GM21515 (cell line): Measurements from ENCODE around the gene TOR2A.
A peak's percentile ranks its signal among the peaks of the same experiment; 100 is the strongest.
"Not testable (repeated sequence)": the region's sequence is repeated elsewhere in the genome, so short reads cannot be mapped to it uniquely, and the experiment has no call there.

ENCODE experiments used
- ATAC-seq: cut with Tn5 transposase; IDR thresholded peaks from one replicate; pipeline ENCODE4 v1.9.1; 2021; ENCODE audit not compliant: unreplicated experiment

Gene TOR2A

DNA sequence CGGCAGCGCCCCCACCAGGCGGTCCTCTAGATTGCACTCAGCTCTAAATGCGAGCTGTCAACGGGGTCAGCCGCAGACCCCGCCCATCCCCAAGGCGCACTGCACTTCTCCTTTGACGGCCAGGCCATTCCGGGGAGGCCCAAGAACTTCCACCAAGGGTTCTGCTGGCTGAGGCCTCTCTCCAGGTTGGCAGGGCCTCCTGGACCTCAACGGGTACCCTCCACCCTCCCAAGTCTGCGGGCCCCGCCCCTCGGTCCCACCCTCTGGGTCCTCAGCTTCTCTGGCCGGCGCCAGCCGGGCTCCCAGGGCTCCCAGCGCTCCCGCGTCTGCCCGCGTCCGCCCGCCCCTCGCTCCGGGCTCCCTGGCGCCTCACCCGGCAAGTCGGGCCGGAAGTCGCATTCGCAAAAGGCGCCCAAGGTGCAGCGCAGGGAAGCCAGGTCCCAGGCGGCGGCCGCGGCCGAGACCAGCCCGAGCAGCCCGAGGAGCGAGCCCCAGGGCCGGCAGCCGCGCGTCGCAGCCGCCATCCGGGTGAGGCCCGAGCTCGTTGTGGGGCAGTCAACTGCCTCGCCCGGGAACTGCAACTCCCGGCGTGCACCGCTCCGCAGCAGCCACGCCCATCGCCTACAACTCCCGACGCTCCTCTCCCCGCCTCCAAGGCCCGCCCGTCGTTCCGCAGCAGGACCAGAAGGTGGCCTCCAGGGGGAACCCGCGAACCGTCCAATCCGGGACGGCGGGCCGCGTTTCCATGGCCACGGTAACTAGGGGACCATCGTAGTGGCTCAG is at the start of gene TOR2A:
TSS of gene TOR2A (minus strand) at position 548 of the 783 bp plus-strand sequence. CDS start at position 524, 24 bp downstream.
- peak; percentile 80 for ATAC-seq

DNA sequence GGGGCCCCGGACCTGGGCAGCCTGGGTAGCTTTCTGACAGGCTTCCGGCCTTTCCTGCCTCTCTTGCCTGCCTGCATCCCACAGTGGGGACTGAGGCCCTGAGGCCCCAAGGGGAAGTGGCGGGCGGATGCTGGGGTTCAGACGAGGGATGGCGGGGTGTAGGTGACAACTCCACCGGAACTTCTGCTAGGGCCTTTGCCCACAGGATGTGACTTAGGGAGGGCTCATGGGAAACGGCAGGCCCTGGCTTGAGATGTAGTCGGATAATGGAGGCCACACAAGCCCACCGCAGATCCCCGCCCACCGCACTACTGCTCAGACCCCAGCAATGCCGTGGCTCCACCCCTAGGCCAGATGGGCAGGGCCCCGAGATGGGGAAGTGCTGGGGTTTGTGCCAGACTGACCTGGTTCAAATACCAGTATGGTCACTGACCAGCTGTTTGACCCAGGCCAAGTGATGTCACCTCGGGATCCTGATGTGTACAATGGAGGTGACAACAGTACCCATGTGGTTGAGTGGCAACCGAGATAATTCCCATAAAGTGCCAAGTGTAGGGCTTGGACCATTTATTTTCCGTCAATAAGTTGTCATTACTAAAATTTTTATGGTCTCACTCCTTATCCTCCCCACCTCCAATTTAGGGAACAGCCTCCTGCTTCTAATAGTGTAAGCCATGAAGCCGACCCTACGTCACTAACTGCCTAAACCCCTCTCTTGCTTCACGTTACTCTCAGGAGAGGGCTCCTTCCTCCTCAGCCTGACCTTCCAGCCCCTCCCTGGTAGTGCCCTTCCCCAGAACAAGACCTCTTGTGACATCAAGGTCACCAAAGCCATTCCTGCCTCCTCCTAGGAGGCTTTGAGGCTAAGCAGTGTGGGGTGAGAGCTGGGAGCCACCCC is 48.3 kb upstream of the TOR2A start:
- ATAC-seq, result no peak

DNA sequence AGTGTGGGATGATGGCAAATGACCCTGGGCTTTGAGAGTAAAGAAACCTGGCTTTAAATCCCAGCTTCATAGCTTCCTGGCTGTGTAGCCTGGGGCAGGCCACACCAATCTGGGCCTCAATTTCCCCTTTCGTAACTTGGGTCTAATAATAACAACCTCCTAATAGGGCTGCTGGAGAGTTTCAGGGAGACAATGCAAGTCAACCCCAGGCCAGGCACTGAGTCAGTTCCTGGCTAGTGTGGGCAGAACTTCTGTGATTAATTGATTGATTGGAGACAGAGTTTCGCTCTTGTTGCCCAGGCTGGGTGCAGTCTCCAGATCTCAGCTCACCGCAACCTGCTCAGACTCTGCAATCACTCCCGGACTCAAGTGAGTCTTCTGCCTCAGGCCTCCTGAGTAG is 46.7 kb upstream of the TOR2A start:
- ATAC-seq, result no peak

DNA sequence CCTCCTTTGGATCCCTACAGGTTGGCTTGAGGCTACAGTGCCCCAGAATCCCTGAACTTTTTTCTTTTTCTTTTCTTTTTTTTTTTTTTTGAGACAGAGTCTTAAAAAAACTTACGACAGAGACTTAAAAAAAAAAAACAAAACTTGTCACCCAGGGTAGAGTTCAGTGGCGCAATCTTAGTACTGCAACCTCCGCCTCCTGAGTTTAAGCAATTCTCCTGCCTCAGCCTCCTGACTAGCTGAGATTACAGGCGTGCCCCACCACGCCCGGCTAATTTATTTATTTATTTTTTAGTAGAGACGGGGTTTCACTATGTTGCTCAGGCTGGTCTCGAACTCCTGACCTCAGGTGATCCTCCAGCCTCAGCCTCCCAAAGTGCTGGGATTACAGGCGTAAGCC is 45.8 kb upstream of the TOR2A start:
- ATAC-seq, result not testable (repeated sequence)

DNA sequence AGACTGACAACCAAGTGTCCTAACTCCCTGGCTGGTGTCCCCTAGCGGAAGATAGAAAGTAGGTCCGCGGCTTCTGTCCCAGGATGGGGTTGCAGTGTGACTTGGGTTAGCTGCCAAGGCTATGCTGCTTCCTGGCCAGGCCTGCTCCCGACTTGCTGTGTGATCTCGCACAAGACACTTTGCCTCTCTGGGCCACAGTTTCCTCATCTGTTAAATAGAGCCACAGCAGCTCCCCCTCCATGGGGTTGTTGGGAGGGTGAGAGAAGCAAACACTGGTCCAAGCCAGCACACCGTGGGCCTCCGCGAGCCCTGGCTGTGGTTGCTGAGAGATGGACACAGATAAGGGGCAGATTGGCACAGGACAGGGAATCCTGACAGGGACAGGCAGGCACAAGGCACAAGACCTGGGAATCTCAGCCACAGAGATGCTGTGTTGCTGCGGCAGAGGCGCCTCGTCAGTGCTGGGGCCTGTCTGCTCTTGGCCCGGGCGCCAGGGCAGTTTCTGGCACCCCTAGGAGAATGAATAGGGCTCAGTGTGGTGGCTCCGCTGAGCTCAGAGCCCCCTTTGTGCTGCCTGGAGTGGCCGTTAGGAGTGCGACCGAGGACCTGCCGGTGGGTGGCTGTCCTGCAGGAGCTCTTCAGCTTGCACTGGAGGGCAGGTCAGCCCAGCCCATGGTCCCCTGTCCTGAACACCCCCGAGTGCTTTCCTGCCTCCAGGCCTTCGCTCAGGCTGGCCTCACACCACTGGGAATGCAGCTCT is 45.2 kb upstream of the TOR2A start:
- ATAC-seq, result no peak

DNA sequence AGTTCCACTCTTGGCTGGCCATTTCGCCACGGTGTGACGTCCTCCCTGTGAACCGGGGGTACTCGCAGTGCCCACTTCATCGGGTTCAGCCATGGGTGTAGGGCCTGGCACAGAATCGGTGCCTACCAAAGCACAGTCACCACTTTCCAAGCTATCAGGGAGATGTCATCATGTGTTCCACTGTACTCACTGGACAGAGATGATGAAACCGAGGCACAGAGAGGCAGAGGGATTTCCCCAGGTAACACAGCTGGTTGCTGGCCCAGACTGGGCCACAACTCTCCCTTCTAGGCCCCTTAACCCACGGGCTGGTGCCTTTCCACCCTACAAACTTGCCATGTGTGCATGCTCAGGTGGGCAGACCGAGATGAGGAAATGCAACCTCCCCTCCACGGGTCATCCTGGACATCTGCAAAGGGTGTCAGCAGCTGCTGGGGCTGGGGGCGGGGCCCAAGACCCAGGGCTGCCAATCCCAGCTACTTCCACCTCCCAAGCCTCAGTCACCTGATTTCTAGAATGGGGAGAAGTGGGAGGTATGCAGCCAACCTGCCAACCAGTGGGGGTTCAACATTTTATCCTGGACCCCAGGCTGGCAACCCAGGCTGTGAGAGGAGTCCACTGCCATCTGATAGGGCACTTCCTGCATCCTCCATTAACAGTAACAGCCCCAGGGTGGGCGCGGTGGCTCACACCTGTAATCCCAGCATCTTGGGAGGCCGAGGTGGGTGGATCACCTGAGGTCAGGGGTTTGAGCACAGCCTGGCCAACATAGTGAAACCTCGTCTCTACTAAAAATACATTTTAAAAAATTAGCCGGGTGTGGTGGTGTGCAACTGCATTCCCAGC is 44.3 kb upstream of the TOR2A start:
- peak; percentile 39 for ATAC-seq

DNA sequence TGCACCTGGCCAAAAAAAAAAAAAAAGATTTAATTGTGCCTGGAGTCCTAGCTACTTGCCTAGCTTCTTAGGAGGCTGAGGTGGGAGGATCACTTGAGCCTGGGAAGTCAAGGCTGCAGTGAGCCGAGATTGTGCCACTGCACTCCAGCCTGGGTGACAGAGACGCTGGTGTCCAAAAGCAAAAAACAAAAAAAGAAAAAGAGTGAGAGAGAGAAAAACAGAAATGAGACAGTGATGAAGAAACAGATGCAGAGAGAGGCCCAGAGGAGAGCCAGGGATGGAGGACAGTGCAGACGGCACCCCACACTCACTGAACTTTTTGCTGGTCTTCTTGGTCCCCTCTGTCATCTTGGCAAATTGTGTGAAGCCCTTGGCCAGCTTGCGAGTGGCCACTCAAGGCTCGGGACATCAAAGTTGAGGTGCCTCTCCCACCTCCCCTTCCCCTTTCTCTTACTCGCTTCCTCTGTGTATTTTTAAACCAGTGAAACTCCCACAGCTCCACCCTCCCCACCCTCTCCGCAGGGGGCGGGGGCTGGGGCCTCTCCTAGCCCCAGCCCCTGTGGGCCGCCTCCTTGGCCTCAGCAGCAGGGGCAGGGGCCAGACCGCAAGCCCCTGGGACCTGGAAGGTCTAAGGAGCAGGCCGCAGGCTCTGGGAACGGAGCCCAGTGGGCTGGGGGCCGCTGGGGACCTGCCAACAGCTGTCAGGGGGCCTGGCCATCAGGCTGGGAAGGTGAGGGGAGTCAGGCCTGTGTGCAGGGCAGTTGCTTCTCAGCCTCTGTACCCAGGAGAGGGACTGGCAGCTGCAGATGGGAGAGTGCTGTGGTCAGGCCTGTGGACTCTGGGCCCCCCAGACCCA is 43.4 kb upstream of the TOR2A start, which contains the start of gene SH2D3C:
TSS of gene SH2D3C (minus strand) at position 387 of the 856 bp plus-strand sequence. CDS start at position 348, 39 bp downstream.
- ATAC-seq, result peak; percentile 35

DNA sequence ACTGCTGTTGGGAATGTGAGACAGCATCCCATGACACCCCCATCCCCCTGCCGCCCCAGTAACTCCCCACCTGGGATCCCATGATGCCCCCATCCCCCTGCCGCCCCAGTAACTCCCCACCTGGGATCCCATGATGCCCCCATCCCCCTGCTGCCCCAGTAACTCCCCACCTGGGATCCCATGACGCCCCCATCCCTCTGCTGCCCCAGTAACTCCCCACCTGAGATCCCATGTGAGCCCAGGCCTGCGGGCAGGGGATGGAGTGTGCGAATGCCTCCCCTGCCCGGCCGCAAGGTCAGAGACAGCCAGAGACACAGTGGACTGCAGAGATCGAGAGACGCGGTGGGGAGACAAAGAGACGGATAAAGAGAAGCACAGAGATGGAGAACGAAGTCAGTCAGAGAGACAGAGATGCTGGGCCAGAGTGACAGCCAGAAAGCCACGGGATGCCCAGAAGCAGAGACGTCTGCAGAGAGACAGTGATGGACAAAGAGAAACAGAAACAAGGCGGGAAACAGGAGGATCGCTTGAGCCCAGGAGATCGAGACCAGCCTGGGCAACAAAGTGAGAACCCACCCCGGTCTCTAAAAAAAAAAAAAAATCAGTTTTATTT is 42.4 kb upstream of the TOR2A start:
- no peak for ATAC-seq

DNA sequence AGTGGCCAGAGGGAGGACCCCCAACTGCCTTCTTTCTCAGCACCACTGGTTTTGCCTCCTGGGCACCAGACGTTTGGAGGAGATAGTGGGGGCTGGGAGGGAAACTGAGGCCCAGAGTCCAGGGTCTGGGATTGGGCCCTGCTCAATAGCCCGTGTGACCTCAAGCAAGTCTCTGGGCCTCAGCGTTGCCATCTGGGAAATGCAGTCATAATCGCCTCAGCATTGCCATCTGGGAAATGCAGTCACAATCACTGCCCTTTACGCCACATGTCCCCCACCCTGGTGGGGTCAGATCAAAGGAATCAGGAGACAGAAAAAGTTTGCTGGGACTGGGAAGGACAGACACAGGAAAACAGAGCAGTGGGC is 41.8 kb upstream of the TOR2A start:
- no peak for ATAC-seq

DNA sequence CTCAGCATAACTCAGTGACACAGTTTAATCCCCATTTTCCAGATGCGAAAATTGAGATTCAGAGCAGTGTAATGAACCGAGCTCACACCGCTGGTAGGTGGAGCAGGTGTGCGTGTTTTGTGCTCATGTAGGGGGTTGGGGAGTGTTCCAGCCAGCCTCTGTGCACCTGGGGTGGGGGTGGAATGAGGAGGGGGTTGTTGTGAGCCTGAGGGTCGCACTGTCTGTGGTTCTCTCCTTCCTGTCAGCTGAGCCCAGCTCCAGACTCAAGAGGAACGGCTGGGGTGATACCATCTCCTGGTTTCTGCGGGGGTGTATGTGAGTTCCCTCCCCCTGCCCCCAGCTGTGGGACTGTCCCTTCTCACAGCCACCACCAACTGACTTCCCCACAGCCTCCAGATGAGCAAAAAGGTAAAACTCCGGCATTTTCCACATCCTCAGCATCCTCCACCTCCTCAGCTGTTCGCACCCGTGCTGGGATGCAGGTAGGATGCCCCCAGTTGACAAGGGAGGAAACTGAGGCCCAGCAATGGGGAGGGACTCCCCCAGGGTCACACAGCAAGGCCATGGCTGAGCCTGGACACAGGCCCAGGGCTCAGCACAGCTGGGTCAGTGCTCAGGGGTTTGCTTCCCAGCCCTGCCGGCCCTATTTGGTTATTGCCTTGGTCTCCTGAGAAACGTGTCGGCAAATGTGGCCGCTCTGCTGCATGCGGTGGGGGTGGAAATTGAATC is 41.3 kb upstream of the TOR2A start:
- ATAC-seq, result peak; percentile 35

DNA sequence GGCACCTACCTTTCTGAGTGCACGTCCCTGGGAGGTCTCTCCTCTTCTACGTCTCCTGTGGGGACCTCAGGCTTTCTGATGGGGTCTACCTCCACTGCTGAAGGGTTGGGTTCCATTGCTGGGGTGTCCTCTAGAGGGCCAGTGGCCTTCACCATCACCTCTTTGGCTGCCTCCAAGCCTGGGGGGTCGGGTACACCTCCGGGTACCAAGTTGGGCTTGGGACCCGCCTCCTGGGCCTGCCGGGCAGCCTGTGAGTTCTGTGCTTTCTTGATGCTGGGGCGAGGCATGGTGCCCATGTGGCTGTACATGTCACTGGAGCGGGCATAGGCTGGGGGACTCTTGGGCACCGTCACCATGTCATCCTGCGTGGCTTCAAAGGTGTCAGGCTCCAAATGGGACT is 38.9 kb upstream of the TOR2A start:
- no peak for ATAC-seq

DNA sequence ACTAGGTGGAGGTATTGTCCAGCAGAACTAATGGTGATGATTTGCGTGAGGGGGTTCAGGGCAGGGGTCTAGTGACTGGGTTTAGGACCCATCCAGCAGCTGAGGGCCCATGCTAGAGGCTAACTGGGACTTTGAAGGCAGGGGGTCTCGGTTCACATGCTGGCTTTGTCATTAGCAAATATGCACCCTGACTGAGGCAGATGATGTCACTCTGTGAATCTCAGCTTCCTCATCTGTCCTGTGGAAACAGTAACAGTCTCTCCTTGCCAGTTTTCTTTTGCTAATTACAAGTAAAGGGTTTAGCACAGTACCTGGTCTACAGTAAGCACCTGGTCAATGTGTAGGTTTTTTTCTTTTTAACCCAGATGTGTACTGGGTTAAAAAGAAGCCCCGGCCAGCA is 38.2 kb upstream of the TOR2A start:
- ATAC-seq, result no peak

DNA sequence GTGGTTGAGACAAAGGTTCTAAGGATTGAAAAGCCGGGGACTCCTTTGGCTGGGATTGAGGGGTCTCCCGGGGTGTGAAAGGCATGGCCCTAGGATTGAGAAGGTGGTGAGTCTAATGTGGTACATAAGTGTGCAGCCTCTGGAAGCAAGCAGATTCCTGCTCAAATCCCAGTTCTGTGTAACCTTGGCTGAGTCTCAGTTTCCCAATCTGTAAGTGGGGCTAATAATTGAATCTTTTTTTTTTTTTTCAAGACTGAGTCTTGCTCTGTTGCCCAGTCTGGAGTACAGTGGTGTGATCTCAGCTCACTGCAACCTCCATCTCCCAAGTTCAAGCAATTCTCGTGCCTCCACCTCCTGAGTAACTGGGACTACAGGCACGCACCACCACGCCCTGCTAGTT is 37.5 kb upstream of the TOR2A start:
- ATAC-seq, result no peak

DNA sequence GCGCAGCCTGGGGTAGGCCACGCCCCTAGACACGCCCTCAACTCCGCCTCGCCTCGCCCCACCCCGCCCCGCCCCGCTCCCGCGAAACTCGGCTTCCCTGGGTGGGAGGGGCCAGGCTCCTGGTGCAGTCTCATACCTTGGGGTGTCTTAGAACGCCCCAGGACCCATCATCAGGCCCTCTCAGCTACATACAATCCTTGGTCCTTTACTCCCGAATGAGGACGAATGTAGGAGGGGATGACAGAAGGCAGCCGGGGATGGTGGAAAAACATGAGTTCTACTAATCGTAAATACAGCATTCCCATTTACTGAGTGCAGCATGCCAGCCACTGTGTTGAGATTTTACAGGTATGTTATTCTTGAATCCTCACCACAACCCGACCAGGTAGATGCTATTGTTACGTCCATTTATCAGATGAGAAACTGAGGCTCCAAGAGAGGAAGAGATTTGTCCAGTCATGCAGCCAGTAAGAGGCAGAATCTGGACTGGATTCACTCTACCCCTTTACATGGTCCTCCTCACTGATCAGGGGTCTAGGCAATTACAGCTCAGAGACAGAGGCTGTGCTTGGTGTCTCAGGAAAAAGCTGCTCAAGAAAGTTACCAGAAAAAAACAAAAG is 36.6 kb upstream of the TOR2A start:
- no peak for ATAC-seq

DNA sequence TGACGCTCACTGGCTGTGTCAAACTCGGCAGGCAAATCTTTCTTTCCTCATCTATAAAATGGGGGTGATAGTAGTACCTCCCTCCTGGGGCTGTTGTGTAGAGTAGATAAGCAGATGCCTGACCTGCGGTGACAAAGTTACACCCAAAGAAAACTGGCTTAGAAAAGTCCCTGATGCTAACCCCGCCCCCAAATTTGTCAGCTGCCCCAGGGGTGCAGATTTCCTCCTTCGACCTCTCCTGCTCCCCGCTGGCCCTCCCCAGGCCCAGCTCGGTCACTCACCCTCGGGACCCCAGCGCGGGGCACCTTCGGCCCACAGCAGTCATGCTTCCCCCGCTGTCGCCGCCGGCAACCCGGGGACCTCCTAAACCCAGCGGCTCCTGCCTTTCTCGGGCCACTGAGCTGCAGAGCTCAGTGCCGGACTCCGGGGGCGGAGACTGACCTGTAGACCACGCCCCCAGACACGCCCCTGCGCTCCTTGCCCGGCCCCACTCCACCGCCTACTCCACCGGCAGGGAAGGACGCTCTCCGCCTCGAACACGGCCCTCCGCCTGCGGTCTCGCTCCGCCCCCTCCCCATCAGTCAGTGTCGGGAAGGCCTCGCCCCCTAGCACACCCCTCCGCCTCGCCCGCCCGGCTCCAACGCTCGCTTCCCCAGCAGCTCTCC is 35.9 kb upstream of the TOR2A start:
- ATAC-seq, result peak; percentile 82

DNA sequence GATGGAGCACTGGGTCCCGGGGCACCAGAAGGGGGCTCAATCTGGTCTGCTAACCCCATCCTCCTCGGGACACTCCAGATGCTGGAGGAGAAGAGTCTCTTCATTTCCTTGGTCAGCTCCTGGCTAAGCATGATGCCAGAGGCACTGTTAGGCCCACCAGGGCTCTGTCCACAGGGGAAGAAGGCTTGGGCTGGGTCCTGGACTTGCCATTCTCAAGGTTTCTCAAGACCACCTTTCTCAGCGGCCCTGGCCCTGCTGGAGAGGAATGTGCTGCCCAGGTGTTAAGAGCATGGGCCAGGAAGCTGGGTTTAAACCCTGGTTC is 35.5 kb upstream of the TOR2A start:
- no peak for ATAC-seq

DNA sequence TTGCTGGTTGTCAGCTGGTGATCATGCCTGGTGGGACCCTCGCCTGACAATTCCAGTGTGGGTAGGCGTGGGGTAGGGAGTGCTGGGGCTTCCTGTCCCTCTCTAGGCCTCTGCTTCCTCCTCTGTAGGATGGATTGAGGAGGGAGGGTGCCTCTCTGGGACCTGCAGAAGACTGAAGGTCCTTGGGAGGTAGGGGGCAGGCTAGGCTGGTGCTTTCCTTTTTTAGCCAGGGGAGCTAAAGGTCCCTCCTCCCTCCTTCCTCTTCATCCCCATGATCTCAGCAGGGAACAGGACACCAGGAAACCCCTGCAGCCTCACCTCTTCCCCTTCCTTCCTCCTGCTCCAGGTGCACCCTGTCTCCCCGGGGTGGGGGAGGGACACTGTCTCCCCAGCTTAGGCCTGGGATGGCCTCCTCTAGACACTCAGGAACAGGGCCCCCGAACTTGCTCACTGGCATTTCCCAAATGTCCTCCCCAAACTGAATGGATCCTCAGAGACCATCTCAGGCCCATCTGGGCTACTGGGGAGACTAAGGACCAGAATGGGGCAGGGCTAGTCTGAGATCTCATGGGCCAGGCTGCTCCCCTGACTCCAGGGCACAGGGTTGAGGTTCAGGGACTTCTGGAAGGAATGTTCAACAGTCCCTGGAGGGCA is 35.0 kb upstream of the TOR2A start:
- ATAC-seq, result no peak
